Measurements from ENCODE around the gene ZIC5.

DNA sequence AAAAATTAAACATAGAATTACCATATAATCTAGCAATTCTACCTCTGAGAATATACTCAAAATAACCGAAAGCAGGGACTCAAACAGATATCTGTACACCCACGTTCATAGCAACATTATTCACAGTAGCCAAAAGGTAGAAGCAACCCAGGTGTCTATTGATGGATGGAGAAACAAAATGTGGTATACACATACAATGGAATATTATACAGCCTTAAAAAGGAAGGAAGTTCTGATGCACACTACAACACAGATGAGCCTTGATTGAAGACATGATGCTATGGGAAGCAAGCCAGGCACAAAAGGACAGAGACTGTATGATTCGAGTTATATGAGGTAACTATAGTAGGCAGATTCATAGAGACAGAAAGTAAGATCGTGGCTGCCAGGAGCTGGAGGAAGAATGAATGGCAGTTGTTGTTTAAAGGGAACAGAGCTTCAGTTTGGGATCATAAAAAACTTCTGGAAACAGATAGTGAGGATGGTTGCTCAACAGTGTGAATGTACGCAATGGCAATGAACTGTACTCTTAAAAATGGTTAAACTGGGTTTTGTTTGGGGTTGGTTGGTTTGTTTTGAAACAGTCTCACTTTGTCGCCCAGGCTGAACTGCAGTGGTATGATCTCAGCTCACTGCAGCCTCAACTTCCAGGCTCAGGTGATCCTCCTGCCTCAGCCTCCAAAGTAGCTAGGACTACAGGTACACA lies 47.5 kb downstream of the ZIC5 start:
- TF ChIP-seq, protein P1, sequence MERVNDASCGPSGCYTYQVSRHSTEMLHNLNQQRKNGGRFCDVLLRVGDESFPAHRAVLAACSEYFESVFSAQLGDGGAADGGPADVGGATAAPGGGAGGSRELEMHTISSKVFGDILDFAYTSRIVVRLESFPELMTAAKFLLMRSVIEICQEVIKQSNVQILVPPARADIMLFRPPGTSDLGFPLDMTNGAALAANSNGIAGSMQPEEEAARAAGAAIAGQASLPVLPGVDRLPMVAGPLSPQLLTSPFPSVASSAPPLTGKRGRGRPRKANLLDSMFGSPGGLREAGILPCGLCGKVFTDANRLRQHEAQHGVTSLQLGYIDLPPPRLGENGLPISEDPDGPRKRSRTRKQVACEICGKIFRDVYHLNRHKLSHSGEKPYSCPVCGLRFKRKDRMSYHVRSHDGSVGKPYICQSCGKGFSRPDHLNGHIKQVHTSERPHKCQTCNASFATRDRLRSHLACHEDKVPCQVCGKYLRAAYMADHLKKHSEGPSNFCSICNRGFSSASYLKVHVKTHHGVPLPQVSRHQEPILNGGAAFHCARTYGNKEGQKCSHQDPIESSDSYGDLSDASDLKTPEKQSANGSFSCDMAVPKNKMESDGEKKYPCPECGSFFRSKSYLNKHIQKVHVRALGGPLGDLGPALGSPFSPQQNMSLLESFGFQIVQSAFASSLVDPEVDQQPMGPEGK (CRISPR knock-in tag; IDR thresholded peaks at IDR 0.05): no peak
- TF ChIP-seq, protein P2, sequence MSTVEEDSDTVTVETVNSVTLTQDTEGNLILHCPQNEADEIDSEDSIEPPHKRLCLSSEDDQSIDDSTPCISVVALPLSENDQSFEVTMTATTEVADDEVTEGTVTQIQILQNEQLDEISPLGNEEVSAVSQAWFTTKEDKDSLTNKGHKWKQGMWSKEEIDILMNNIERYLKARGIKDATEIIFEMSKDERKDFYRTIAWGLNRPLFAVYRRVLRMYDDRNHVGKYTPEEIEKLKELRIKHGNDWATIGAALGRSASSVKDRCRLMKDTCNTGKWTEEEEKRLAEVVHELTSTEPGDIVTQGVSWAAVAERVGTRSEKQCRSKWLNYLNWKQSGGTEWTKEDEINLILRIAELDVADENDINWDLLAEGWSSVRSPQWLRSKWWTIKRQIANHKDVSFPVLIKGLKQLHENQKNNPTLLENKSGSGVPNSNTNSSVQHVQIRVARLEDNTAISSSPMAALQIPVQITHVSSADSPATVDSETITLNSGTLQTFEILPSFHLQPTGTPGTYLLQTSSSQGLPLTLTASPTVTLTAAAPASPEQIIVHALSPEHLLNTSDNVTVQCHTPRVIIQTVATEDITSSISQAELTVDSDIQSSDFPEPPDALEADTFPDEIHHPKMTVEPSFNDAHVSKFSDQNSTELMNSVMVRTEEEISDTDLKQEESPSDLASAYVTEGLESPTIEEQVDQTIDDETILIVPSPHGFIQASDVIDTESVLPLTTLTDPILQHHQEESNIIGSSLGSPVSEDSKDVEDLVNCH (CRISPR knock-in tag; IDR thresholded peaks at IDR 0.05): no peak
- no peak for TF ChIP-seq STAG1 (CRISPR knock-in tag; IDR thresholded peaks at IDR 0.05)
- no peak for TF ChIP-seq U2AF1 (optimal IDR thresholded peaks at IDR 0.05; ENCODE audit: low read depth, low read length)
- TF ChIP-seq ZNF367 (CRISPR knock-in tag; IDR thresholded peaks at IDR 0.05; ENCODE audit: borderline replicate concordance): no peak
- no peak for TF ChIP-seq POLR2A (IDR thresholded peaks at IDR 0.05; ENCODE audit: insufficient read depth in 1 of 2, low read depth in 2 of 2, low read length in 2 of 2)
- TF ChIP-seq, protein P3, sequence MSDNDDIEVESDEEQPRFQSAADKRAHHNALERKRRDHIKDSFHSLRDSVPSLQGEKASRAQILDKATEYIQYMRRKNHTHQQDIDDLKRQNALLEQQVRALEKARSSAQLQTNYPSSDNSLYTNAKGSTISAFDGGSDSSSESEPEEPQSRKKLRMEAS (IDR thresholded peaks at IDR 0.05): no peak
- TF ChIP-seq RAD21 (CRISPR knock-in tag; IDR thresholded peaks at IDR 0.05): no peak
- TF ChIP-seq, protein P4, sequence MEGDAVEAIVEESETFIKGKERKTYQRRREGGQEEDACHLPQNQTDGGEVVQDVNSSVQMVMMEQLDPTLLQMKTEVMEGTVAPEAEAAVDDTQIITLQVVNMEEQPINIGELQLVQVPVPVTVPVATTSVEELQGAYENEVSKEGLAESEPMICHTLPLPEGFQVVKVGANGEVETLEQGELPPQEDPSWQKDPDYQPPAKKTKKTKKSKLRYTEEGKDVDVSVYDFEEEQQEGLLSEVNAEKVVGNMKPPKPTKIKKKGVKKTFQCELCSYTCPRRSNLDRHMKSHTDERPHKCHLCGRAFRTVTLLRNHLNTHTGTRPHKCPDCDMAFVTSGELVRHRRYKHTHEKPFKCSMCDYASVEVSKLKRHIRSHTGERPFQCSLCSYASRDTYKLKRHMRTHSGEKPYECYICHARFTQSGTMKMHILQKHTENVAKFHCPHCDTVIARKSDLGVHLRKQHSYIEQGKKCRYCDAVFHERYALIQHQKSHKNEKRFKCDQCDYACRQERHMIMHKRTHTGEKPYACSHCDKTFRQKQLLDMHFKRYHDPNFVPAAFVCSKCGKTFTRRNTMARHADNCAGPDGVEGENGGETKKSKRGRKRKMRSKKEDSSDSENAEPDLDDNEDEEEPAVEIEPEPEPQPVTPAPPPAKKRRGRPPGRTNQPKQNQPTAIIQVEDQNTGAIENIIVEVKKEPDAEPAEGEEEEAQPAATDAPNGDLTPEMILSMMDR (CRISPR knock-in tag; IDR thresholded peaks at IDR 0.05): no peak
- TF ChIP-seq RXRA (CRISPR knock-in tag; IDR thresholded peaks at IDR 0.05): no peak
- no peak for TF ChIP-seq ATF7 (IDR thresholded peaks at IDR 0.05)
- TF ChIP-seq ATF7 (CRISPR knock-in tag; IDR thresholded peaks at IDR 0.05): no peak
